NCI-H2227 treated with DMSO at 0.1 percent for 48 hours (cell line): Measurements from ENCODE around the gene FRAS1.
"Not testable (repeated sequence)": the region's sequence is repeated elsewhere in the genome, so short reads cannot be mapped to it uniquely, and the experiment has no call there.

ENCODE experiments used
- DNase-seq: peaks from one replicate; lab custom pipeline; 2025; lab: John Stamatoyannopoulos, UW

FRAS1 gene

GRCh38 chr4:78512357-78512920, 455.3 kb downstream of the FRAS1 start:
- DNase-seq: no peak

DNA sequence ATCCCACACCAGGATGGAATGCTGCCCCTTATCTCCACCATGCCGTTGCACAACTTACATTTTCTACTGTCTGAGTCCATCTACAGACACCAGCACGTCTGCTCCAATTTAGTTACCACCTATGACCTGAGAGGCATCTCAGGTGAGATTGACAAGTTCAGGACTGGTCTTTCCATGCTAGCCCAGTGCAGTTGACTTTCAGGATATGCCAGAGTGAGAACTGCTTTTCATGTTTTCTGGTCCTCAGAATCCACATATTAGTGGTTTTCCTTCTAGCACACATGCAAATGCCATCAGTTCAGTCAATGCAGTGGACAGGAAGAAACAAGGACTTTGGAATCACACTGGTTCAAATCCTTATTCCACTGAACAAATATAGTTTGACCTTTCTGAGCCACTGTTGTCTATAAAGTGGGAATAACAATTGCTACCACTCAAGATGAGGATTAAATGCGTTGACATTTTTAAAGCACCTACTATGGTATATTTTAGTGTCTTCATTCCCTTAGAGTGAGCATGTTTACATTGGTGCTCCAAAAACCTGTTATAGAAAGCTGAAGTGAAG, 456.4 kb downstream of the FRAS1 start:
- DNase-seq: no peak

DNA sequence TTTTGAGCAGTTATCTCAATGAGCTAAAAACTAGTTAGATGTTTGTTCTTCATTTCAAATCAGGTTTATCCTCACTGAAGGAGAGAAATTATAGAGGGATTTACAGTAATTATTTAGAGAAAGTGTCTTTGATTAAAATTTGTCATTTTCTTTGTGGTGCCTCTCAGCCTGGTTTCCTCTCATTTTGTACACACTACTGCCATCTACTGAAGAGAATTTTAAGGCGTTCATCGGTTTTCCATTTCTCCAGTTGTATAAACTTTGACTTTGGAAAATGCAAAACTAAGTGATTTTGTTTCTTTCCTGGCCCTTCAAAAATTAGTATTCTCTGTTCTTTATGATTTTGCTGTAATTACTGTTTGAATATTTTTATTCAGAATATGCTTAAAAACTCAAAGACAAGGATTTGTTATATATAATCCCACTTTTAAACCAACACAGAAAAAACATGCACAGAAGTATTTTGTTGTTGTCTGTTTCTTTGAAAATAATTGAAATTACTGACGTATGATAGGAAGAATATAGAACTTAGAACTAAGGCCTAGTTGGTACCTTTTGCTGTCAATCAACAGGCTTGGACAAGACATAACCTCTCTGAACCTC, 460.0 kb downstream of the FRAS1 start:
- no peak for DNase-seq

DNA sequence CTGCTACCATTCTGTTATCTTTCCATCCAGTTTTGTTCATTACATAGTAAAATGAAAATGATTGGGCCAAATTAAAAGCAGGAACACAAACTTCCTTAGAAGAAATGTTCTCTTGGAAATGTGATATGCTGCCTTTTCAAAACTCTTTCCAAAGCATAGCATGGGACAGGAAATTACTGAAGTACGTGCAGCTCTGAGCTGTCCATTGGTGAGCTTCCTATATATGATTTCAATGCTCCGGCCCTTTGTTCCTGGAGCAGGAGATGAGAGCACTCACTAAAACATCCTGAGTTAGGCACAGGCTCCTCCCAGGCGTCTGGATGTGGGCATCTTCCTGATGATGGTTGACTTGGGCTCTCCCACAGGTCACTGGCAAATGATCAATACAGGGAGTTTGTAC, 461.4 kb downstream of the FRAS1 start:
- no peak for DNase-seq

- no peak for DNase-seq
Observed at GRCh38 chr4:78519962-78520361, 462.8 kb downstream of the FRAS1 start.

DNA sequence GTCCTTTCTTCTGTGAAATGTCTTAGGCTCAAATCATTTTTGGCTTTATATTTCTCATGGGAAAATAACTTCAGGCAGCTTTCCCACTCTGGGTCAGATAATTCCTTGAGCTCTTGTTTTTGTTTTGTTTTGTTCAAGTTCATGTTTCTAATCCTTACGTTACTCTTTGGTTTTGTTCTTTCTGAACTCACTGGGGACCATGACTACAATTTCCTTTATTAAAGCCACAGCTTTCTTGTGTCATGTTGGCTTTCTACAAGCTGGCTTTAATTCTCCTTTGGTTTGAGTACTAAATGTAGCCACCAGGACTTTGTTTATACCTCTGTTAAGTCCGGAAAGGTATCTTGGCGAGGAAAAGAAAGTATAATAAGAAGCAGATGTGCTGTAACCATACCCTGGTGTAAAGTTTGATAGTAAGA, 463.7 kb downstream of the FRAS1 start:
- DNase-seq: no peak

DNA sequence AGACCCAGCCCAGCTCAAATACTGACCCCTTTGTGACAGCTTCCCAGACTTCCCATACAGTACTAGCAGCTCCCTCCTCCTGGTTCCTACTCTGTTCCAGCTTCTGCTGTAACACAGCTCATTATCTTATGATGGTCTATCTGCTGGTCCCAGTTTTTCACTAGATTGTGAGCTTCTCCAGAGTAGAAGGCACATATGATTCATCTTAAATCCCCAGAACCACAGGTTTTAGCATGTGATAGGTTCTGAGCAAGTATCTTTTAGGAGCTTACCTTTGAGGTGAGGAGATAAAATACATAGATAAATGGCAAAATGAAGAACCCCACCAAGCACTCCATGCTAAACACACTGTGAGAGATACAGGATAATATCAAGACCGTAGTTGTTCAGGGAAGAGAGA, 466.9 kb downstream of the FRAS1 start:
- no peak for DNase-seq

DNA sequence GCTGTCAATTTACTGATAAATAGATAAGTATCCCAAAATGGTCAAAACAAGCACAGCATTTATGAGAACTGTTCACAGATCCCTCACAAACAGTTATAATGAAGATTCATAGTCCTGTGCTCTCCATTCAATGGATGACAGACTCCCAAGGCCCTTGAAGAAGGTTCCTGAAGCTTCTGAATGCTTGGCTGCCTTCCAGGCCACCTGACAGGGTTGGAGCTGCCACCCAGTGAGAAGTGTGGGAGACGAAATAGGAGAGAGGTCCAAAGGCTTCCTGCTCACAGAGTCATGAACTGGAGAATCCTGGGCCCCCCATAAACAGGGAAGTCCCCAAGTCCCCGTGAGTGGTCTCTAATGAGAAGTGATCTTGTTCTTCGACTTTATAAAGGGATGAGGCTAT, 468.4 kb downstream of the FRAS1 start:
- no peak for DNase-seq

DNA sequence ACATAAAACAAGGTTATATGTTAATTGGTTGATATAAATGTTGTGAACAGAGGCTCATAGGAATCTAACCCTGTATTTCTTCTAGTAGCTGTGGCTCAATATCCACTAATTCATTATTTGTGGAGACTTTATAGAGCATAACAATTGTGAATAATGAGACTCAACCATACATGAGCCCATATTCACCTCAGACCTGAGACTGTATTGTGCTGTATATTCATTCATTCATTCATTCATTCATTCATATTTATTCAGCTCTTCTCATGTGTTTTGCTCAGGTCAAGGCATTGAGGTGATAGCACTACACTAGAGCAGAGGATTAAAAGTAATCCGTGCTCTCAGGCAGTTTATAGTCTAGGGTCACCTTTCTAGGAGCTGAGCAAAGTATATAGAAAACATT, 470.0 kb downstream of the FRAS1 start:
- no peak for DNase-seq

DNA sequence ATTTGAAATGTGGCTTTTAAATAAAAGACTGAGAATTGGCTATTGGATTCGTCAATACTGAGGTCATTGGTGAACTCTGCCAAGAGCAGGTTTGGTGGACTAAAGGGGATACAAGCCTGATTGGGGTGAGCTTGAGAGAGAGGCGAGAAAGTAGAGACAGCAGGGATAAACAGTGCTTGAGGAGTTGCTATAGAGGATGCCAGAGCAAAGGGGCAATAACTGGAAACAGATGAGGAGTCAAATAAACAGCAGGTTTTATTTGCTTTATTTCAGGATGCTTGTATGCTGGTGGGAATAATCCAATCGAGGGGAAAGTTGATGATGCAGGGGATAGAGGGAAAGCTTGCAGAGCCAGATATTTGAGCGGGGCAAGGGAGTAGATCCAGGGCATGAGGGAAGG, 470.4 kb downstream of the FRAS1 start:
- no peak for DNase-seq

GRCh38 chr4:78528327-78528726, 471.2 kb downstream of the FRAS1 start:
- no peak for DNase-seq

GRCh38 chr4:78529569-78530209, 472.6 kb downstream of the FRAS1 start:
- DNase-seq: no peak

GRCh38 chr4:78532046-78532445, 474.9 kb downstream of the FRAS1 start:
- DNase-seq: no peak

GRCh38 chr4:78533854-78534253, 476.7 kb downstream of the FRAS1 start:
- DNase-seq: no peak

- DNase-seq: no peak
Observed at GRCh38 chr4:78534286-78534955, 477.3 kb downstream of the FRAS1 start.

DNA sequence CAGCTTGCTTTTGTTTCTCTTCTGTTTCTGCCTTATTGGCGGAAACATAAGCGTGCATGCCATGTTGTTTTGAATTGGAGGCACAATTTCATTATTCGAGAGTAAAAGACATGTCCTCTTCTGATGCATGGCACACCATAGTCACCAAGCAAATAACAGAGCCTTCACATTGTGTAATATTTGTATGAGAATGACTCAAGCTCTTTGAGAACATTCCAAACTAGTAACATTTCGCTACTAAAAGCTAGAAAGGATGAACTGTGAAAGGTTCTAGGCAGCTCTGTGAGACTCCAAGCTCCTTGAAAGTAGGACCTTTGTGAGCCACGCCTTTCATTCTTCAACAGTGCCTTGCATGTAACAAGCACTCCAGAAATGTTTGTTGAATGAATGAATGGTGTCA, 485.2 kb downstream of the FRAS1 start:
- DNase-seq: no peak

DNA sequence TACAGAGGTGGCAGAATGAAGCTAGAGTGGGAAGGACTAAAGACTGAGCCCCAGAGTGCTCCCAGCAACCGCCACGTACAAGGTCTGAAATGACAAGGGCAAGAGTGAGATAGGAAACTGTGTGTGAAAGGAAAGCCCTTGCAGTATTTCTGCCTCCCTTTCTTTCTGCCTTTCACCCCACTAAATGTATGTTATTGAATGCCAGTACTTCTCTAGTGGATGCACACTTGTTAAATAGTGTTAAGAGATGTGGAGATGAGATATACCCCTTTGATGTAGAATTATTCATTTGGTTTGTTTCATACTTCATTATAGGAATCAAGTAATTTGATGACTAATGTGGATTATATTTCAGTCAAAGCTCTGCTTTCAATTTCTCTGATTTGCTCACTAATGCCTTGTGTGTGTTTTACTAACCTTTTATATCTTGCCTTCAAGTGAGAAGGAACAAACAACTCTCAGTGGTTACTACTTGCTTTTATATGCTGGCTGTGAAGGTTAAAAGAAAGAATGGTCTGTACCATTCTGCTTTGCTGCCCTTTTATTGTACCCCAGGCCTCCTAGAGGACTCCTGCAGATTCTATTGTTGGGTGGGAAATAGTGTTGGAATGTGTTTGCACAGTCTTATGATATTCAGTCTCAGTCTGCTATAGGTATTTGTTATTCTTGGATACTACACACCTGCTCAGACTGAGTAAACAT, 486.5 kb downstream of the FRAS1 start:
- no peak for DNase-seq

GRCh38 chr4:78544678-78545077, 487.6 kb downstream of the FRAS1 start:
- no peak for DNase-seq

DNA sequence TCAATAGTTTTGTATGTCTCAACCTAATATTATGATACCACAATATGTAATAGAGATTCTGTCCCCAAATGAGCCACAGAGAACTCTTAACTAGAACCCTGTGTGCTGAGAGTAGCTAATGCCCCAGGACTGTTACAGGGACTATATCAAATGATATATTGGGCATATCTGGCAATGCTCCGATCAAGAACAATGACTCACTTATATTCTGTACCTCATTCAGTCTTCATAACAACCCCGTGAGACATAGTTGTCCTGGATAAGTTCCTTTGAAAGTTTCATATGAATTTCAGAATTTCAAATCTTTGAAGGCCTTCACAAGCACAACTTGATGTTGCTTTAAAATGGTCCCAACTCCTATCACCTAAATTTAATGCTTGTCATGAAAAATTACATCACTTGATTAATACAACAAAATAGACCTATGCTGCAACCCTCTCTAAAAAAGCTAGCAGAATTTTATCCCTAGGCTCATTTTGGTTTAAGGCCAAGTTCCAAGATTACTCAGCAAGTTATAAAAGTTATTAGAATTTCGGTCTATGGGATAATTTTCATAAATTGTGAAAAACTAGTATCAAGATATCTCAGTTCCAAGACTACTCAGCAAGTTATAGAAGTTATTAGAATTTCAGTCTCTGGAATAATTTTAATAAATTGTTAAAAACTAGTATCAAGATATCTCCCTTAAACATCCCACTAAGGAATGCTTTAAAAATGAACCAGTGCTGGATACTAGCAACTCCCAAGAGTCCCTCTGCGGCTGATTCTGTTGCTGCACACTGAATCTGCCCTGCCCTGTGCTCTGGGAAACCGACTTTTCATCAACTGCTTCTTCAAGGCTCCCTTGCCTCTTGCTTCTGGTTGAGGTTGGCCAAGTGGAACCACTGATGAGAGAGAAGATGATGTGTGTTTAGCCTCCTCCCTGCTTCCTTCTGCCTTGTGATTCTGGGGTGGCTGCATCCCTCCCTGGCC, 488.4 kb downstream of the FRAS1 start:
- no peak for DNase-seq

DNA sequence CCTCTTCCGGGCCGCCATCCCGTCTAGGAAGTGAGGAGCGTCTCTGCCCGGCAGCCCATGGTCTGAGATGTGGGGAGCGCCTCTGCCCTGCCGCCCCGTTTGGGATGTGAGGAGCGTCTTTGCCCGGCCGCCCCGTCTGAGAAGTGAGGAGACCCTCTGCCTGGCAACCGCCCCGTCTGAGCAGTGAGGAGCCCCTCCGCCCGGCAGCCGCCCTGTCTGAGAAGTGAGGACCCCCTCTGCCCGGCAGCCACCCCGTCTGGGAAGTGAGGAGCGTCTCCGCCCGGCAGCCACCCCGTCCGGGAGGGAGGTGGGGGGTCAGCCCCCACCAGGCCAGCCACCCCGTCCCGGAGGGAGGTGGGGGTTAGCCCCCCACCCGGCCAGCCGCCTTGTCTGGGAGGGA, 490.8 kb downstream of the FRAS1 start:
- DNase-seq: not testable (repeated sequence)

DNA sequence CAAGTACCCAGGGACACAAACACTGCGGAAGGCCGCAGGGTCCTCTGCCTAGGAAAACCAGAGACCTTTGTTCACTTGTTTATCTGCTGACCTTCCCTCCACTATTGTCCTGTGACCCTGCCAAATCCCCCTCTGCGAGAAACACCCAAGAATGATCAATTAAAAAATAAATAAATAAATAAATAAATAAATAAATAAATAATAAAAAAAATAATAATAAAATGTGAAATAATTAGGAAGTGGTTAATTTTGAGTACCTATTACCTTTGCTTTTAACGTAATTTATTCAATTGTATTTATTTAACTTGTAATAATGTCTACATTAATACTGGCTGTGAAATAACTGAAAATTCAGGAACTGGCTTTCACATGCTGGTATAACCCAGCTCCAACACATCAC, 491.8 kb downstream of the FRAS1 start:
- DNase-seq: not testable (repeated sequence)
